ENCODE data around the gene BICC1. TPM values are rescaled to one million over a fixed set of nuclear protein-coding genes. Genes with fewer than 3 reads are reported as not detected.

The BICC1 gene
- total RNA-seq, 1 experiment from 2014 or later, result 0.57 TPM

GRCh38 chr10:58475322-58476277, 37.1 kb upstream of the BICC1 start:
- Histone ChIP-seq H3K79me2 (ENCODE audit: insufficient read depth, low read length) (no peaks in the 10 kb centered on the region), H3K79me1 (ENCODE audit: insufficient read depth, low read depth, low read length, poor library complexity, severe bottlenecking) (no peaks in the 10 kb centered on the region), H3K23ac (ENCODE audit: insufficient read length, low read depth, low read length) (no peak overlapping the region), H2BK12ac (ENCODE audit: insufficient read length, low read depth, low read length) (no peak overlapping the region), H3K14ac (ENCODE audit: insufficient read depth, low read length) (no peak overlapping the region), H4K91ac (ENCODE audit: insufficient read length, low read depth, low read length) (no peak overlapping the region), H3T11ph (ENCODE audit: low read length) (no peak overlapping the region), H2BK120ac (ENCODE audit: low read depth, low read length, poor library complexity, severe bottlenecking) (no peak overlapping the region), H3K56ac (ENCODE audit: insufficient read length, low read depth, low read length) (no peak overlapping the region), H4K20me1 (ENCODE audit: control insufficient read depth, insufficient read depth, insufficient read length) (no peaks in the 10 kb centered on the region), H3K27me3 (ENCODE audit: insufficient read depth, low read length) (no peaks in the 10 kb centered on the region), H3K4ac (ENCODE audit: low read depth, low read length) (no peak overlapping the region), H3K23me2 (ENCODE audit: insufficient read length, low read depth, low read length, poor library complexity, severe bottlenecking) (no peaks in the 10 kb centered on the region), H4K5ac (ENCODE audit: insufficient read length, low read depth, low read length) (no peak overlapping the region), H2BK5ac (ENCODE audit: insufficient read length, low read length) (no peak overlapping the region), H3K27ac (ENCODE audit: insufficient read length, low read depth, low read length) (no peak overlapping the region), H2BK20ac (ENCODE audit: low read depth, low read length, poor library complexity, severe bottlenecking) (no peak overlapping the region), H3K4me1 (ENCODE audit: insufficient read depth, low read length) (no peaks in the 10 kb centered on the region), H3K9ac (ENCODE audit: extremely low read depth, insufficient read length, low read length) (no peak overlapping the region), H3K18ac (ENCODE audit: insufficient read length, low read depth, low read length) (no peak overlapping the region), H4K8ac (replicated peaks; ENCODE audit: insufficient read length, low read depth, low read length) (no peak overlapping the region), H2AK5ac (ENCODE audit: insufficient read length, low read length) (no peak overlapping the region), H3K9me3 (ENCODE audit: control insufficient read depth, low read depth, low read length) (no peaks in the 10 kb centered on the region), H3K4me2 (ENCODE audit: insufficient read depth, insufficient read length, low read length) (no peak overlapping the region), H2AFZ (ENCODE audit: low read length) (no peak overlapping the region), H2BK15ac (ENCODE audit: low read depth, low read length) (no peak overlapping the region)
- Mint-ChIP-seq H3K4me1 (peaks cover 9 to 13% of the 10 kb centered on the region in 2 experiments), H3K36me3 (ENCODE audit: insufficient read depth in 1 of 3, low read depth in 3 of 3) (no peaks in the 10 kb centered on the region), H3K4me3 (no peak overlapping the region), H3K27me3 (ENCODE audit: low read depth) (peaks cover 3% of the 10 kb centered on the region), H3K9me3 (no peaks in the 10 kb centered on the region), H3K27ac (no peak overlapping the region)
- WGBS (ENCODE audit: extremely low coverage, insufficient read length, low lambda C conversion rate), result no CpG with 5 or more reads among the region's 11 CpGs
- no peak for TF ChIP-seq CTCF (conservative IDR thresholded peaks at IDR 0.05)
- DNase-seq, result no peak

All from H9 (cell line).